Ascending aorta (tissue), 2 donors: Measurements from ENCODE around the gene OCA2. TPM values are rescaled to one million over a fixed set of nuclear protein-coding genes. Genes with fewer than 3 reads are reported as not detected.

Experiments
- DNase-seq, 2 donors: peaks; one replicate each; pipeline ENCODE4 v3.0.0-alpha.2; 2019; ENCODE audit warnings: low spot score in 2 of 2
- H3K27ac ChIP-seq, 2 donors: fragments of 200-600 bp; sonication (generic); one replicate each; pipeline ENCODE4 v1.5.1; 2016 to 2017; ENCODE audit warnings: mild to moderate bottlenecking in 1 of 2
- H3K27me3 ChIP-seq: fragments of 200-600 bp; sonication (generic); one replicate; pipeline ENCODE4 v1.5.1; 2017
- H3K36me3 ChIP-seq, 2 donors: fragments of 200-600 bp; sonication (generic); one replicate each; pipeline ENCODE4 v1.5.1; 2016
- H3K4me1 ChIP-seq, 2 donors: fragments of 200-600 bp; sonication (generic); one replicate each; pipeline ENCODE4 v1.5.1; 2016 to 2017; ENCODE audit warnings: mild to moderate bottlenecking in 1 of 2
- H3K4me3 ChIP-seq, 2 donors: fragments of 200-600 bp; sonication (generic); one replicate each; pipeline ENCODE4 v1.5.1; 2016 to 2017; ENCODE audit warnings: mild to moderate bottlenecking in 1 of 2
- H3K9me3 ChIP-seq, 2 donors: fragments of 200-600 bp; sonication (generic); one replicate each; pipeline ENCODE4 v1.5.1; 2016
- intact Hi-C: fragments of 100-400 bp; cut with DNase I; formaldehyde crosslinking; loops from one replicate; pipeline ENCODE4 v1.15.1; 2023
- total RNA-seq: library from RNA; depleted of rRNA; stranded (reverse); fragments of >200 nt; gene quantifications from one replicate; pipeline ENCODE4 v1.1.0, GENCODE V29; 2016
- TF ChIP-seq, protein P1 (sequence below), 3 experiments: fragments of 200-600 bp in 2 of 3; fragments of 450-650 bp in 1 of 3; sonication (generic) in 2 of 3; IDR thresholded peaks; one replicate each; pipeline ENCODE4 v1.5.1; 2016 to 2019; ENCODE audit warnings: antibody characterized with exemption in 3 of 3, mild to moderate bottlenecking in 1 of 3, moderate library complexity in 1 of 3

Gene OCA2
- total RNA-seq, 1 donor from 2014 or later = 1.2 TPM

DNA sequence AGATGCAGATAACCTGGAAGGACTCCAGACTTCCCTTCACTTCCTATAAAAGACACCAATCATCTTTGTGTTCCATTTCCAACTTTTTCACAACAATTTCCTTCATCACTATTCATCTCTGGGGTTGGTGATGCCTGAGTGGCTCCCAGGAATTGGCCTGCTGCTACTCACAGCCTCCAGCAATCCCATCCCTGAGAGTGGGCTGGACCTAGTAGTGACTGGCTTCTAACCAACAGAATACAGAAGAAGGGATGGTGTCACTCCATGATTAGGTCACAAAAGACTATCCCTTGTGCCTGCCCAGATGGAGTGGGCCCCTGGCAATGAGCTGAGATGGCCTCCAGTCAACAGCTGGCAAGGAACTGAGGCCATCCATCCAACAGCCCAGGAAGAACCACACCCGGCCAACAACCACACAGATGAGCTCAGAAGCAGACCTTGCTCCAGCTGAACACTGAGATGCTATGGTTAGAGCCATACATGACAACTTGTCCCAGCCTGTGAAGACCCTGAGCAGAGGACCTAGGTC, 20.9 kb downstream of the OCA2 start:
- intact Hi-C loops = no loop called here
- Histone ChIP-seq H3K4me3 (no peak overlapping the region), H3K4me1 (no peaks in the 10 kb centered on the region), H3K9me3 (no peaks in the 10 kb centered on the region), H3K27ac (no peak overlapping the region), H3K27me3 (no peaks in the 10 kb centered on the region), H3K36me3 (peaks cover 0 to 4% of the 10 kb centered on the region in 2 donors)
- no peak for DNase-seq
- TF ChIP-seq, protein P1, sequence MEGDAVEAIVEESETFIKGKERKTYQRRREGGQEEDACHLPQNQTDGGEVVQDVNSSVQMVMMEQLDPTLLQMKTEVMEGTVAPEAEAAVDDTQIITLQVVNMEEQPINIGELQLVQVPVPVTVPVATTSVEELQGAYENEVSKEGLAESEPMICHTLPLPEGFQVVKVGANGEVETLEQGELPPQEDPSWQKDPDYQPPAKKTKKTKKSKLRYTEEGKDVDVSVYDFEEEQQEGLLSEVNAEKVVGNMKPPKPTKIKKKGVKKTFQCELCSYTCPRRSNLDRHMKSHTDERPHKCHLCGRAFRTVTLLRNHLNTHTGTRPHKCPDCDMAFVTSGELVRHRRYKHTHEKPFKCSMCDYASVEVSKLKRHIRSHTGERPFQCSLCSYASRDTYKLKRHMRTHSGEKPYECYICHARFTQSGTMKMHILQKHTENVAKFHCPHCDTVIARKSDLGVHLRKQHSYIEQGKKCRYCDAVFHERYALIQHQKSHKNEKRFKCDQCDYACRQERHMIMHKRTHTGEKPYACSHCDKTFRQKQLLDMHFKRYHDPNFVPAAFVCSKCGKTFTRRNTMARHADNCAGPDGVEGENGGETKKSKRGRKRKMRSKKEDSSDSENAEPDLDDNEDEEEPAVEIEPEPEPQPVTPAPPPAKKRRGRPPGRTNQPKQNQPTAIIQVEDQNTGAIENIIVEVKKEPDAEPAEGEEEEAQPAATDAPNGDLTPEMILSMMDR (IDR thresholded peaks at IDR 0.05) = no peak

DNA sequence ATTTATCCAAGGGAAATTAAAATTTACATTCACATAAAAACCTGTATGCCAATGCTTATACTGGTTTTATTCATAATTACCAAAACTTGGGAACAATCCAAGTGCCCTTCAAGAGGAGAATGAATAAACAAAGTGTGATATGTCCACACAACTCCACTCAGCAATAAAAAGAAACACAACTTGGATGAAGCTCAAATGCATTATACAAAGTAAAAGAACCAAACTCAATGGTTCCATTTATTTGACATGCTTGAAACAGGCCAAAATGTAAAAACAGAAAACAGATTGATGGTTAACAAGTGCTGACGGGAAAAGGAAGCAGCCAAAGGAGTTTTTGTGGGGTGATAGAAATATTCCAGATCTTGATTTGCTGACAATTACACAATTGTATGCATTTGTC, 23.5 kb downstream of the OCA2 start:
- H3K36me3 ChIP-seq = peaks cover 0 to 4% of the 10 kb centered on the region in 2 donors
- intact Hi-C loops = no loop called here
- no peaks in the 10 kb centered on the region for H3K4me1 ChIP-seq
- DNase-seq = no peak
- no peak overlapping the region for H3K27ac ChIP-seq
- H3K9me3 ChIP-seq = no peaks in the 10 kb centered on the region
- TF ChIP-seq, protein P1 (IDR thresholded peaks at IDR 0.05) = no peak
- no peak overlapping the region for H3K4me3 ChIP-seq
- H3K27me3 ChIP-seq = no peaks in the 10 kb centered on the region

DNA sequence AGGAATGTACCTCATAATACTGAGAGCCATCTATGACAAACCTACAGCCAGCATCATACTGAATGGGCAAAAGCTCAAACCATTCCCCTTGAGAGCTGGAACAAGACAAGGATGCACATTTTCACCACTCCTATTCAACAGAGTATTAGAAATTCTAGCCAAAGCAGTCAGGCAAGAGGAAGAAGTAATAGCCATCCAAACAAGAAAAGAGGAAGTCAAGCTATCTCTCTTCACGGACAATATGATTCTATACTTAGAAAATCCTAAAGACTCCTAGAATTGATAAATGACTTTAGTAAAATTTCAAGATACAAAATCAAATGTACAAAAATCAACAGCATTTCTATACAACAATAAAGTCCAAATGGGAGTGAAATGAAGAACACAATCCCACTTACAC, 30.2 kb downstream of the OCA2 start:
- Histone ChIP-seq H3K27me3 (no peaks in the 10 kb centered on the region), H3K36me3 (no peaks in the 10 kb centered on the region), H3K4me3 (no peak overlapping the region), H3K4me1 (no peaks in the 10 kb centered on the region), H3K9me3 (peaks cover 0 to 4% of the 10 kb centered on the region in 2 donors), H3K27ac (no peak overlapping the region)
- no peak for DNase-seq
- TF ChIP-seq, protein P1 (IDR thresholded peaks at IDR 0.05) = no peak
- intact Hi-C loops = no loop called here

DNA sequence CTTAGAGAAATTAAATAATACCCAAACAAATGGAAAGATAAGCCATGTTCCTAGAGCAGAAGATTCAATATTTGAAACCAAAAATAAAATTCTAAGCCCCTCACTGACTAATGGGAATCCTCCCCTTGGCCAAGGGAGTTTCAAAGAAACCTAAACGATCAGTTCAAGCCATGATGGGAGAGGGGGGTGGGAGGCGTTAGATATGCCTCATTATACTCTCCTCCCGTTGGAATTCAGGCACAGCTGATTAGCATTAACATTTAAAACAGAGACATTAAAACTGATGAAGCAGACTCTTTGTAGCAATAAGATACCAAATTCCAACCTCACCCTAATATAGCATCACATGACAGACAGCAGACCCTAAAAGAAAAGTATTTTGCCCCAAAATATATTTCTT, 32.9 kb downstream of the OCA2 start:
- DNase-seq = no peak
- H3K27me3 ChIP-seq = no peaks in the 10 kb centered on the region
- H3K4me3 ChIP-seq = no peak overlapping the region
- no peak overlapping the region for H3K27ac ChIP-seq
- no peaks in the 10 kb centered on the region for H3K4me1 ChIP-seq
- H3K9me3 ChIP-seq = peaks cover 0 to 5% of the 10 kb centered on the region in 2 donors
- intact Hi-C loops = no loop called here
- TF ChIP-seq, protein P1 (IDR thresholded peaks at IDR 0.05) = no peak
- H3K36me3 ChIP-seq = no peaks in the 10 kb centered on the region

DNA sequence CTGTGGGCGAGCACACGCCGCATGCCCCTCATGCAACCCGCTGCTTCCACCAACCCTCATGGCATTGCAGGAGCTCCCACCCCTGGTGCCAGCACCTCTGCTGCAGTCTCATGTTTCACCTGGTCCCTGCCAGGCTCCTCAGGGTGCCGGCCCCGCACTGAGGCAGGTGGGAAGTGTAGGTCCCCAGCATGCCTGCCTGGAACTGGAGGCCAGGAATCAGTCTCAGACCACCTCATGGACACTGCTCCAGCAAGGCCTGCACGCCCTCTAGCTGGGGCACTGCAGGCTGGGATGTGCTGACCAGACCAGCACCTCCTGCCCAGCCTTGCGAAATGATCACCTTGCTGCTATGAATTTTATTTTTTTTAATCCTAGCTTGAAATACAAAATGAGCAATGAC, 39.1 kb downstream of the OCA2 start:
- H3K4me3 ChIP-seq = no peak overlapping the region
- no peaks in the 10 kb centered on the region for H3K27me3 ChIP-seq
- intact Hi-C loops = no loop called here
- TF ChIP-seq, protein P1 (IDR thresholded peaks at IDR 0.05) = no peak
- H3K9me3 ChIP-seq = peaks cover 0 to 5% of the 10 kb centered on the region in 2 donors
- no peaks in the 10 kb centered on the region for H3K4me1 ChIP-seq
- no peak for DNase-seq
- H3K36me3 ChIP-seq = no peaks in the 10 kb centered on the region
- H3K27ac ChIP-seq = no peak overlapping the region

DNA sequence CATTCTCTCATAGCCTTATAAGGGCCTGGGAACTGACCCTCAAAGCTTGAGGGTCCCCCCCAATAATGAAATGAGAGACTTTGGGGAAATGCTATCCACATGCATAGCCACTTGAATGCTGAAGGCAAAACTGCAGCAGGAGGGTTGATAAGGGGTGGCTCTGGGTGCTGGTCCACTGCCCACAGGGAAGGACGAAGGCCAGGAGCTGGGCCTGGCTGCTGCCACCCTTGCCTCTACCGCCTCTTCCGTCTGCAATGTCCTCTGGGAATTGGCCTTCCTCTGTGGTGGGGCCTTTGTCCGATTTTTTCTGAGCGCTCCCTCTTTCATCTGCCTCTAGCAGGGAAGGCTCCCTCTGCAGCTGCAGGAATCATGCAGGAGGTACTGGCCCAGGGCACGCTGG, 41.0 kb downstream of the OCA2 start:
- H3K27ac ChIP-seq = no peak overlapping the region
- intact Hi-C loops = no loop called here
- H3K4me3 ChIP-seq = no peak overlapping the region
- TF ChIP-seq, protein P1 (IDR thresholded peaks at IDR 0.05) = no peak
- no peaks in the 10 kb centered on the region for H3K4me1 ChIP-seq
- DNase-seq = no peak
- no peaks in the 10 kb centered on the region for H3K27me3 ChIP-seq
- H3K36me3 ChIP-seq = no peaks in the 10 kb centered on the region
- no peaks in the 10 kb centered on the region for H3K9me3 ChIP-seq
